Anterior cingulate cortex (tissue), 58 donors: Measurements from ENCODE around the gene ZNF526.

ENCODE experiments used
- DNase-seq, 58 donors: peaks; one replicate each; lab custom pipeline; 2025; lab: John Stamatoyannopoulos, UW

The ZNF526 gene

GRCh38 chr19:42196011-42197001 is 23.8 kb upstream of the ZNF526 start:
- DNase-seq, result no peak

- DNase-seq, result no peak
These were observed 22.7 kb upstream of the ZNF526 start for GRCh38 chr19:42197375-42197817.

GRCh38 chr19:42198676-42199439 is 21.3 kb upstream of the ZNF526 start:
- DNase-seq, result no peak

GRCh38 chr19:42199440-42200115 is 20.5 kb upstream of the ZNF526 start:
- no peak for DNase-seq

- no peak for DNase-seq
These were observed 19.9 kb upstream of the ZNF526 start for GRCh38 chr19:42200116-42200715.

- DNase-seq, result peak in 11 of 58 donors; percentile 3 to 45 (median 21)
These were observed 18.4 kb upstream of the ZNF526 start for GRCh38 chr19:42201489-42202289.

- no peak for DNase-seq
These were observed 17.7 kb upstream of the ZNF526 start for GRCh38 chr19:42202290-42202880.

GRCh38 chr19:42203700-42204099 is 16.4 kb upstream of the ZNF526 start:
- no peak for DNase-seq

GRCh38 chr19:42204664-42205063 is 15.4 kb upstream of the ZNF526 start:
- DNase-seq, result no peak

- DNase-seq, result peak in 1 of 58 donors; percentile 18
These were observed 13.0 kb upstream of the ZNF526 start for GRCh38 chr19:42206871-42207755.

GRCh38 chr19:42207767-42208271 is 12.3 kb upstream of the ZNF526 start:
- DNase-seq, result no peak

GRCh38 chr19:42208612-42209011 is 11.5 kb upstream of the ZNF526 start:
- DNase-seq, result no peak

GRCh38 chr19:42212886-42213285 is 7.2 kb upstream of the ZNF526 start:
- DNase-seq, result no peak

- no peak for DNase-seq
These were observed 5.2 kb upstream of the ZNF526 start for GRCh38 chr19:42214810-42215485.

- DNase-seq, result peak in 40 of 58 donors; percentile 5 to 80 (median 52)
These were observed 3.2 kb upstream of the ZNF526 start for GRCh38 chr19:42216653-42217519.
